ENCODE measurements around the gene C1orf105.
"Not testable (repeated sequence)": the region's sequence is repeated elsewhere in the genome, so short reads cannot be mapped to it uniquely, and the experiment has no call there.

Gene C1orf105

DNA sequence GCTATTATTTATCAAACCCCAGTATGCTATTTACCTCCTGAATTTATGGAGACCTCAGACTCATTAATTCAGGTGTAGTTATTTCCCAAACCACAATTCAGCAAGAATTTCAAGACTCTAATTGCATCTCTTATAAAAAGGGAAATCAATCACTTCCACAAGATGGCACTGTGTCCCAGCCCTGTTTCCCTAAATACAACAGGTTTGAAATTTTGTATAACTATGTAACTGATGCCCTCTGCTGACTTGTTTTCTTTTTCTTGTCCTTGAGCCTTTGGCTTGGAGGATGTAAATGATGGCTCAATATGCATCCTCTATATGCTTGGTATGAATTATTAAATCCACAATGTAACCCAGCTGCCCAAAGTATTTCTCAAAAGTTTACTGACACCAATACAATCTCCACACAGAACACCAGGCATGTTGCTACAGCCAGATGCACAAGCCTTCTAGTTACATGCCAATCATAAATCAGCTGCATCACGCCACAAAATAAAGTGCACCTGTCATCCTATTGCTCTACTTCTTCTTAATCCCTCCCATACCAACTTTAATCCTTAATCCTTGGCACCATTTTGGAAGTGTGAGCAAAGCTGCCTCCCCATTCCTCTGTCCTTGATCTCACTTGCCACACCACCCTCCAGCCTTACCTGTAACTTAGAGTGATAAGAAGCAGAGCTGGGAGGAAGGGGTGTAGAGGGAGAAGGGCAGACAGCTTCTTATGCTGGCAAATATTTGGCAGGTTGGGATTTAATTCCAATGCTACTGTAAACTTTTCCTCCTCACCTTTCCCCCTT lies 9.0 kb downstream of the C1orf105 start:
- Mint-ChIP-seq H3K4me1 (ENCODE audit: low read depth) (peaks cover 48% of the 10 kb centered on the region), H3K4me3 (no peak overlapping the region), H3K9me3 (no peaks in the 10 kb centered on the region), H3K27me3 (no peaks in the 10 kb centered on the region), H3K27ac (peak overlapping the region; percentile 27), H3K36me3 (ENCODE audit: low read depth) (peaks cover 2% of the 10 kb centered on the region)
- DNase-seq, result no peak

DNA sequence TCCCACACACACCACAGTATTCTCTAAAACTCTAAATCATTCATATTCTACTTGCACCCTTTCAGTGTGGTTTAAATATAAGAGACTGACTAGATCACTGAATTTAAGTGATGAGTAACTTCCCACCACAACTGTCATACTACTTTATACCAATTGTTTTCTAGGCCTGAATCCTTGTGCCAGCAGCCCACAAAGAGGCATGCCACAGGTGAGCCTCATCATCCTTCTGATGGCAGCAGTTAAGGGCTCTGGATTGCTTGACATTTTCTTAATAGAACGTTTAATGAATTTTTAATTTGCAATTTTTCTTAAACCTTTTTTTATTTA lies 9.6 kb downstream of the C1orf105 start:
- Mint-ChIP-seq H3K9me3 (no peaks in the 10 kb centered on the region), H3K27ac (peak overlapping the region; percentile 27), H3K27me3 (no peaks in the 10 kb centered on the region), H3K4me1 (ENCODE audit: low read depth) (peaks cover 48% of the 10 kb centered on the region), H3K36me3 (ENCODE audit: low read depth) (peaks cover 2% of the 10 kb centered on the region), H3K4me3 (no peak overlapping the region)
- DNase-seq, result no peak

- peak overlapping the region; percentile 62 for H3K27ac Mint-ChIP-seq
Measured at GRCh38 chr1:172431204-172431603, 10.7 kb downstream of the C1orf105 start.

DNA sequence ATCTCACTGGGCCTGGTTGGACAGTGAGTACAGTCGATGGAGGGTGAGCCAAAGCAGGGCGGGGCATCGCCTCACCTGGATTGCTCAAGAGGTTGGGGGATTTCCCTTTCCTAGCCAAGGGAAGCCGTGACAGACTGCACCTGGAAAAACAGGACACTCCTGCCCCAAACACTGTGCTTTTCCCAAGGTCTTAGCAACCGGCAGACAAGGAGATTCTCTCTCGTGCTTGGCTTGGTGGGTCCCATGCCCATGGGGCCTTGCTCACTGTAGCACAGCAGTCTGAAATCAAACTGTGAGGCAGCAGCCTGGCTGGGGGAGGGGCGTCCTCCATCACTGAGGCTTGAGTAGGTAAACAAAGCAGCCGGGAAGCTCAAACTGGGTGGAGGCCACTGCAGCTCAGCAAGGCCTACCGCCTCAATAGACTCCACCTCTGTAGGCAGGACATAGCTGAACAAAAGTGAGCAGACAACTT lies 11.3 kb downstream of the C1orf105 start:
- Mint-ChIP-seq H3K27me3 (no peaks in the 10 kb centered on the region), H3K36me3 (ENCODE audit: low read depth) (peaks cover 6% of the 10 kb centered on the region), H3K9me3 (no peaks in the 10 kb centered on the region), H3K4me3 (no peak overlapping the region), H3K27ac (peak overlapping the region; percentile 62), H3K4me1 (ENCODE audit: low read depth) (peaks cover 48% of the 10 kb centered on the region)
- no peak for DNase-seq

More at GRCh38 chr1:172431204-172431603, 10.7 kb downstream of the C1orf105 start:
- no peaks in the 10 kb centered on the region for H3K9me3 Mint-ChIP-seq
- no peak for DNase-seq
- no peaks in the 10 kb centered on the region for H3K27me3 Mint-ChIP-seq
- no peak overlapping the region for H3K4me3 Mint-ChIP-seq
- H3K4me1 Mint-ChIP-seq (ENCODE audit: low read depth), result peaks cover 48% of the 10 kb centered on the region
- peaks cover 6% of the 10 kb centered on the region for H3K36me3 Mint-ChIP-seq (ENCODE audit: low read depth)

- not testable (repeated sequence) for DNase-seq, H3K4me3 Mint-ChIP-seq, H3K27me3 Mint-ChIP-seq, H3K9me3 Mint-ChIP-seq, H3K27ac Mint-ChIP-seq
- Mint-ChIP-seq H3K4me1 (ENCODE audit: low read depth) (peaks cover 39% of the 10 kb centered on the region), H3K36me3 (ENCODE audit: low read depth) (peaks cover 38% of the 10 kb centered on the region)
Measured at GRCh38 chr1:172437183-172437582, 16.7 kb downstream of the C1orf105 start.

DNA sequence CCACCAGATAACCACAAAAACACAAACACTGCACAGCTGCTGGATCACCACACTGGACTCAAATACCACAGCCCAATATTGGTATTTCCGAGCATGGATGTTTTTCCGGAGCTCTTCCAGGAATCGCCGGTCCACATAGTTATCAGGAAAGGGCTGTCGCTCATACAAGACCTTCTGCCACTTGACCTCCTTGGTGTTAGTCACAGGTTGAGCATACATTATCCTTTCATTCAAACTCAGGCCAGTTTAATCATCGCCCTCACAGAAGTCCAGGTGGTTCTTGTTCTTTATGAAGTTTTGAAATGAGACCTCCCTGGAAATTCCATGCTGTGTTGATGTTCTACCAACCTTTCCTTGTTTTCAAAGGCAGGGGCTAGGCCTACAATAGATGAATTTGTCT lies 21.9 kb downstream of the C1orf105 start:
- Mint-ChIP-seq H3K27me3 (no peaks in the 10 kb centered on the region), H3K36me3 (ENCODE audit: low read depth) (peaks cover 43% of the 10 kb centered on the region), H3K4me3 (peak overlapping the region; percentile 45), H3K4me1 (ENCODE audit: low read depth) (peaks cover 36% of the 10 kb centered on the region), H3K27ac (peak overlapping the region; percentile 65), H3K9me3 (no peaks in the 10 kb centered on the region)
- no peak for DNase-seq

GRCh38 chr1:172442843-172443565 lies 22.5 kb downstream of the C1orf105 start:
- Mint-ChIP-seq H3K27ac (peak overlapping the region; percentile 94), H3K4me3 (peak overlapping the region; percentile 89), H3K36me3 (ENCODE audit: low read depth) (peaks cover 40% of the 10 kb centered on the region), H3K9me3 (no peaks in the 10 kb centered on the region), H3K4me1 (ENCODE audit: low read depth) (peaks cover 36% of the 10 kb centered on the region), H3K27me3 (no peaks in the 10 kb centered on the region)
- no peak for DNase-seq

DNA sequence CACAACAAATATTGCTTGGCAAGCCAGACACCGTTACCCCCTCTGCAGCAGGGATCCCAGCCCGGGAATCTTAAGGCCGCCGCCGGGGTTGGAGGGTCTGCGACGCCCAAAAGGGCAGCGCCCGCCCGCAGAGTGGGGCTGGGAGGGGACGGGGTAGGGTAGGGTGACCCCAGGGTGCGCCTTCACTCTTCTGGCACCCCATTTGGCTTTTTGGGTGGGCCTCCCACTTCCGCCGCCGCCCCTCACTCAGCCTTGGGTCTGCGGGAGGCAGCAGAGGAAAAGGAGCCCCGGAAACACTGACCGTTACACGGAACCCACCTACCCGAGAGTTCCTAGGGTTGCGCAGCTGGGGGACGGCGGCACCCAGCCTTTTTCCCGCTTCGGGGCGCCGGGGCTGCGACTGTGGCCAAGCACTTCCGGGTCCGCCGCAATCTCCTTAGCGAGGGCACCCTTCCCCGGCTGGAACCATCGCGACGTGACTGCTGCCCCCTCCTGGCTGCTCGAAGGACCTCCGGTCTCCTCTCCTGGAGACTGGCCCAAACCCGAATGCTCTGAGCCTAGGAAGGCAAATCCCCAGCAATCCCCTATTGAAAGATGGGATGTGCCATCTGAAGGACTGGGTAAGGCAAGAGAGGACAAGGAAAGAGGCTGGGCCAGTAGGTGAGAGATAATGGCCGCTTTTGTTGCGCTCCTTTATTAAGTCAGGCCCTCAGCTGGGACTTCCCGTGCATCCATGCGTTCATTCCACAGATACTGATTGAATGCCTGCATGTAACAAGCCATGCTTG lies 23.4 kb downstream of the C1orf105 start, which contains the start of gene PIGC:
TSS of gene PIGC (minus strand) at position 404 of the 788 bp plus-strand sequence. CDS start 1,447 bp downstream, outside the sequence.
- Mint-ChIP-seq H3K4me3 (peak within 1 kb of the TSS; percentile 89), H3K36me3 (ENCODE audit: low read depth) (peaks cover 38% of the 10 kb centered on the region), H3K27me3 (no peaks in the 10 kb centered on the region), H3K4me1 (ENCODE audit: low read depth) (peaks cover 36% of the 10 kb centered on the region), H3K27ac (peak within 1 kb of the TSS; percentile 94), H3K9me3 (no peaks in the 10 kb centered on the region)
- peak; percentile 93 for DNase-seq

- Mint-ChIP-seq H3K27ac (no peak overlapping the region), H3K4me3 (no peak overlapping the region), H3K9me3 (no peaks in the 10 kb centered on the region), H3K36me3 (ENCODE audit: low read depth) (peaks cover 20% of the 10 kb centered on the region), H3K4me1 (ENCODE audit: low read depth) (peaks cover 46% of the 10 kb centered on the region), H3K27me3 (no peaks in the 10 kb centered on the region)
- DNase-seq, result no peak
Measured at GRCh38 chr1:172446547-172446946, 26.1 kb downstream of the C1orf105 start.

DNA sequence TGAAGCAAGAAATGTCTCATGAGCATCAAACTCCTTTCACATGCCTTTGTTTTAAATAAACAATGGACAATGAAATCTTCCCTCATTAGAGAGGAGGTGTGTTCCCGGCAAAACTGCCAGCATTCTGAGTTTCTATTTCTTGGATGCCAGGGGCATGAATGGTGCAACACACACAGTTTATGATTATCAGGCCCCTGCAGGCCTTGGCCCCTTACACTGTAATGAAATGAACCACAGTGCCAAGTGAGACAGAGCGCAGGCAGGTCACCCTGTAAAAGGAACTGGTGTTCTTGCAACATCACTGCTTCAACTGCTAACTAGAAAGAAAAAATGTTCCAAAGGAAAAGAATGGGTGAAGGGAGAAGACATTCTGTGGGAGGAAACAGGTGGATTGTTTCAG lies 27.2 kb downstream of the C1orf105 start:
- Mint-ChIP-seq H3K27ac (no peak overlapping the region), H3K4me3 (no peak overlapping the region), H3K4me1 (ENCODE audit: low read depth) (peaks cover 37% of the 10 kb centered on the region), H3K9me3 (no peaks in the 10 kb centered on the region), H3K27me3 (no peaks in the 10 kb centered on the region), H3K36me3 (ENCODE audit: low read depth) (peaks cover 9% of the 10 kb centered on the region)
- DNase-seq, result no peak

DNA sequence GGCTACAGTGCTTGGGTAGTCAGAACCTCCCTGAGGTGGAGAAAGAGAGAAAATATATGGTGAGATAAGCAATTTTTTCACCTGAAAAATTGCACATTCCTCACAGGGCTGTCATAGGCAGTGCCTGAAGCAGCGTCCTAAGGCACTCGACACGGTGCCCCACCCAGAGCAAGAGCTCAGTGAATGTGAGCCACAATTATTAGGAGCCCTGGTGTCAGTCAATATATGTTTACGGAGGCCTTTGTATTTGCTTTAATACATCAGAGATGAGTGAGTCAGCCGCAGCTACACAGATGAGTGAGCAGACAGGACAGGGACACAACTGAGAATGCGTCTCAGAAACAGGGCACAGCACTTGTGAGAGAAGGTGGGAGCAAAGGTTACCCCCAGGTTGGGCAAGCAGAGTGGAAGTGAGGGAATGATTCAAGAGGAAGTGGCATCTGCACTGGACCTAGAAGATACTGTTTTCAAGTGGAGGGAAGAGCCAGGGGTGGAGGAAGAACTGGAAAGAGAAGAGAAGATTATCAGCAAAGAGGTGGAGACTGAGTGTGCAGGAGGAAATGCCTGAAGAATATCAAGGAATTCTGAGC lies 28.6 kb downstream of the C1orf105 start:
- H3K4me1 Mint-ChIP-seq (ENCODE audit: low read depth), result peaks cover 34% of the 10 kb centered on the region
- H3K36me3 Mint-ChIP-seq (ENCODE audit: low read depth), result no peaks in the 10 kb centered on the region
- no peaks in the 10 kb centered on the region for H3K27me3 Mint-ChIP-seq
- no peaks in the 10 kb centered on the region for H3K9me3 Mint-ChIP-seq
- DNase-seq, result no peak
- H3K27ac Mint-ChIP-seq, result no peak overlapping the region
- no peak overlapping the region for H3K4me3 Mint-ChIP-seq

DNA sequence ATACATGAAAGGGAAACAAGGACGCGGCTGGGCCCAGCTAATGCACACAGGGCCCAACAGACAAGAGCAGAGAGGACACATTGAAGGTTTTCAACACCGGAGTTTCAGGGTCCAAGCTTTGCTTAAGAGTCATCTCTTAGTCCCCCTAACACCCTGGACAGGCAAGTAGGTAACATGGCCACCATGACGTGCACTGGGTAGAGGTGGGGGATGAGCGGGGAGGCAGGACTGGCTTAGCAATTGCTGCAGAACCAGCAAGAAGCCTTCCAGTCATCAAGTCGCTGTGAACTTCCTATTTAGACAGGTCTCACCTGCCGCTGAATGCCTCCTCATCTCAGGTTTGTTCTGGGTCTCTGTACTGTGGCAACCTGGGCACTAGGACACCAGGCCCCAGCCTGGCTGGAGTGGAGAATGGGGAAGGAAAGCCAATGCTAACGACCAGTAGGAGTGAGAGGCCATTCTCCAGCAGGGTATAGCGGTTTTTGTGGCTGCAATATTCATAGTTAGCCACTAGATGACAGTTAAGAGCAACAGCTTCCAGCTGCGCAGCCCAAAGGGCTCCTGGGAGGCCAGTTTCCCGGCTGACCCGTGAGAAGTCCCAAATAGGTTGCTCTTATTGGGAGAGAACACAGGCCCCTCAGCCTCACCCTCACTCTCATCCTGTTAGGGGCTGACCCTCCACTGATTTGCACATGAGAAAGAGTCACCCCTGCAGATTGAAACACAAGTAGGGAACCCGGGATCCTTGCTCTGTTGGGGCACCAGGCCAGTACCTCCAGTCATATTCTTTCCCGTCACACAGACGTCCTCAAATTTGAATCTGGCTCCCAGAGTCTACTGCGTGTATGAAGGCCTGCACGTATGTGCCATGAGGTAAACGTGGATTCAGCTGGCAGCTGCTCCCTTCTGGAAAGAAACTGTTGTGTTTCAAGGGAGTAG lies 29.4 kb downstream of the C1orf105 start:
- H3K27ac Mint-ChIP-seq, result no peak overlapping the region
- H3K36me3 Mint-ChIP-seq (ENCODE audit: low read depth), result no peaks in the 10 kb centered on the region
- no peaks in the 10 kb centered on the region for H3K27me3 Mint-ChIP-seq
- DNase-seq, result peak; percentile 56
- H3K9me3 Mint-ChIP-seq, result no peaks in the 10 kb centered on the region
- peaks cover 29% of the 10 kb centered on the region for H3K4me1 Mint-ChIP-seq (ENCODE audit: low read depth)
- no peak overlapping the region for H3K4me3 Mint-ChIP-seq

DNA sequence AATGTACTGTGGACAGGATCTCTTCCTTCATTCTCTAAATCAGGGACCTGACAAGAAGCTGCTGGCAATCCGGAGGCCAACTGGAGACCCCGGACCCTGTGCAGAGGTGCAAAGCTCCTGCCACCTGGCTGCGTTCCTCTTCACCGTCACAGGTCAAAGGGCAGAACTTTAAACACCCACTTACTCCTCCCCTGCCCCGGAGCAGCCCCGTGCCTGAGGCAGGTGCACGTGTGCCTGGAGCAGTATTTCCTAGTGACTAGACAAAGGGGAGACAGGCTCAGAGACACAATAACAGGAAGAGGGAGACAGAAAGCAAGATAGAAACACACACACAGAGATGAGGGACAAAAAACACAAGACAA lies 30.0 kb downstream of the C1orf105 start:
- Mint-ChIP-seq H3K36me3 (ENCODE audit: low read depth) (no peaks in the 10 kb centered on the region), H3K4me3 (no peak overlapping the region), H3K27ac (no peak overlapping the region), H3K4me1 (ENCODE audit: low read depth) (peaks cover 29% of the 10 kb centered on the region), H3K9me3 (no peaks in the 10 kb centered on the region), H3K27me3 (no peaks in the 10 kb centered on the region)
- no peak for DNase-seq

All from activated T-cell treated with anti-CD3 and anti-CD28 coated beads, Interleukin-2, amount 50 U/mL, for 24 hours (primary cell).